Measurements from ENCODE around the gene RBM6. TPM values are rescaled to one million over a fixed set of nuclear protein-coding genes. Genes with fewer than 3 reads are reported as not detected.

The RBM6 gene, protein sequence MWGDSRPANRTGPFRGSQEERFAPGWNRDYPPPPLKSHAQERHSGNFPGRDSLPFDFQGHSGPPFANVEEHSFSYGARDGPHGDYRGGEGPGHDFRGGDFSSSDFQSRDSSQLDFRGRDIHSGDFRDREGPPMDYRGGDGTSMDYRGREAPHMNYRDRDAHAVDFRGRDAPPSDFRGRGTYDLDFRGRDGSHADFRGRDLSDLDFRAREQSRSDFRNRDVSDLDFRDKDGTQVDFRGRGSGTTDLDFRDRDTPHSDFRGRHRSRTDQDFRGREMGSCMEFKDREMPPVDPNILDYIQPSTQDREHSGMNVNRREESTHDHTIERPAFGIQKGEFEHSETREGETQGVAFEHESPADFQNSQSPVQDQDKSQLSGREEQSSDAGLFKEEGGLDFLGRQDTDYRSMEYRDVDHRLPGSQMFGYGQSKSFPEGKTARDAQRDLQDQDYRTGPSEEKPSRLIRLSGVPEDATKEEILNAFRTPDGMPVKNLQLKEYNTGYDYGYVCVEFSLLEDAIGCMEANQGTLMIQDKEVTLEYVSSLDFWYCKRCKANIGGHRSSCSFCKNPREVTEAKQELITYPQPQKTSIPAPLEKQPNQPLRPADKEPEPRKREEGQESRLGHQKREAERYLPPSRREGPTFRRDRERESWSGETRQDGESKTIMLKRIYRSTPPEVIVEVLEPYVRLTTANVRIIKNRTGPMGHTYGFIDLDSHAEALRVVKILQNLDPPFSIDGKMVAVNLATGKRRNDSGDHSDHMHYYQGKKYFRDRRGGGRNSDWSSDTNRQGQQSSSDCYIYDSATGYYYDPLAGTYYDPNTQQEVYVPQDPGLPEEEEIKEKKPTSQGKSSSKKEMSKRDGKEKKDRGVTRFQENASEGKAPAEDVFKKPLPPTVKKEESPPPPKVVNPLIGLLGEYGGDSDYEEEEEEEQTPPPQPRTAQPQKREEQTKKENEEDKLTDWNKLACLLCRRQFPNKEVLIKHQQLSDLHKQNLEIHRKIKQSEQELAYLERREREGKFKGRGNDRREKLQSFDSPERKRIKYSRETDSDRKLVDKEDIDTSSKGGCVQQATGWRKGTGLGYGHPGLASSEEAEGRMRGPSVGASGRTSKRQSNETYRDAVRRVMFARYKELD
- total RNA-seq (2022; extraction: Qiagen RNA extraction), result 22.2 to 25.2 TPM (median 23.7 TPM) in 5 replicates

DNA sequence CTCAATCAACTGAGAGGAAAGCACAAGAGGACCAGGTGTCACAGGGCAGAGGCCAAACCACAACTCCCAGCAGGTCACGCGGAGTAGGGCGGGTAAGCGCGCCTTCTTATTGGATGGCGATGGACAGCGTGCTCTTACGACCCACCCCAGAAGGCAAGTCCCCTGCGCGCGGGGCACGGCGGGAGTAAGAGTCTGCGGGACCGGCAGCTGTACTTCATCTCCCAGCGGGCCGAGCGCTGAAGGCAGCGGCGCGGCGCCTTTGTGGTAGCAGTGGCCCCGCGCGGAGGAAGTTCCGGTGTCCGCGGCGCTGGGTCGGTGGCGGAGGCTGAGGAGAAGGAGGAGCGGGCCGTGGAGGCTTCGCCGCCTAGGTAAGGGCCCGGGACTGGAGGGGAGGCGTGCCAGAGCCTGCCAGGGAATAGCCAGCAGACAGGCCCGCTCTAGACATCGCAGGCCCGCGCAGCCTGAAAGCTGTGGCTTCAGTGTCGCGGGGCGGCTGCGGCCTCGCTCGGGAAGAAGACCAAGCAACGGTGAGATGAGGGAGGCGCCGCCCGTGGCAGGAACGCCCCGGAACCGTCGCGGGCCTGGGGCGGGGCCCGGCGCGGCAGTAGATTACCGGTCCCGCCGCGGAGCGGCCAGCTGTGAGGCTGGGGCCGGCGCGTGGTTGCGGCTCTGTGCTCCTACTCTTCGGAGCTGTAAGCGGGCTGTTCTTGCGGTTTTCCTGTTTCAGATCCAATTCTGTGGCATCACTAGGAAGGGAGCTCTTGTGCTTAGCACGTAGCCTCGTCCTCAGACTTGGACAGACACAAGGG is at the start of gene RBM6:
RBM6 (plus strand) TSS at position 293 of the 809 bp plus-strand sequence. CDS start 22,492 bp downstream, outside the sequence.

DNA sequence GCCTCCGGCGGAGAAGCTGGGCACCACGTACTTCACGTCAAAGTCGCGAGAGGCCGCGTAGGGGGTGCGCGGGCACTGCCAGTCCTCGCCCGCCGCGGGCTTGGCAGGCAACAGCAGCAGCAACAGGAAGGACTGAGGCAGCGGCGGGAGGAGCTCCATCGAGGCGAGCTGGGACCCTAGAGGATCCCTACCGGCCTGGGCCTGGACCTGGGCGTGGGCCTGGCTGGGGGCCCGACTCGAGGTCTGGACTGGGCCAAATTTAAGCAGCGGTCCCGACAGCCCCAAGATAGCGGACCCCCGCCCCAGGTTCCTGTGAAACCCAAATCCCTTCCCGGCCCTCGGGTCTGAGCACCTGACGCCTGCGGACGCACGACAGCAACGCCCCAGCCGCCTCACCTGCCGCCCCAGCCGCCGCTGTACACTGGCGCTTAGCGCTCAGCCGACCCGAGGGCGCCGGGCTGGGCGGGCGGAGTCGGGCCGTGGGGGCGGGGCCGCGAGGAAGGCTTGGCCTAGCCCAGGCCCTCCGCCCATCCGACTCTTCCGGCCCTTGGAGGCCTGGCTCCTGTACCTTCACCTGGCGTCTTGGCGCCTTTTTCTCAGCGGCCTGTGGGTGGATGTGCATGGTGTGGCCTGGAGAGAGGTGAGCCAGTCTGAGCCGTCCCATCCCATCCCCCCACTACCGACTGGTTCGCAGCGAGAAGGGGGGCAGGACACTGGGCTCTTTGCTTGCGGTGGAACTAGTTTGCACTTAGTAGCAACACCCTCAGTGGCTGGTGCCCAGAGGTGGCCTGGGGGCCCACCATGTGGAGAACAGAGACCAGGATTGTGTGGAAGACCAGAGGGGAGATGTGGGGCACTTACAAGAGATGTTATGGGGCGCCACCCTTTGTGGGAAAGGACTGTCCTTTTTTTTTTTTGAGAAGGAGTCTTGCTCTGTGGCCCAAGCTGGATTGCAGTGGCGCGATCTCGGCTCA is 36.2 kb upstream of the RBM6 start, which contains the start of gene MST1R:
MST1R (minus strand) TSS at position 423 of the 974 bp plus-strand sequence; CDS start at position 159, 264 bp downstream.

DNA sequence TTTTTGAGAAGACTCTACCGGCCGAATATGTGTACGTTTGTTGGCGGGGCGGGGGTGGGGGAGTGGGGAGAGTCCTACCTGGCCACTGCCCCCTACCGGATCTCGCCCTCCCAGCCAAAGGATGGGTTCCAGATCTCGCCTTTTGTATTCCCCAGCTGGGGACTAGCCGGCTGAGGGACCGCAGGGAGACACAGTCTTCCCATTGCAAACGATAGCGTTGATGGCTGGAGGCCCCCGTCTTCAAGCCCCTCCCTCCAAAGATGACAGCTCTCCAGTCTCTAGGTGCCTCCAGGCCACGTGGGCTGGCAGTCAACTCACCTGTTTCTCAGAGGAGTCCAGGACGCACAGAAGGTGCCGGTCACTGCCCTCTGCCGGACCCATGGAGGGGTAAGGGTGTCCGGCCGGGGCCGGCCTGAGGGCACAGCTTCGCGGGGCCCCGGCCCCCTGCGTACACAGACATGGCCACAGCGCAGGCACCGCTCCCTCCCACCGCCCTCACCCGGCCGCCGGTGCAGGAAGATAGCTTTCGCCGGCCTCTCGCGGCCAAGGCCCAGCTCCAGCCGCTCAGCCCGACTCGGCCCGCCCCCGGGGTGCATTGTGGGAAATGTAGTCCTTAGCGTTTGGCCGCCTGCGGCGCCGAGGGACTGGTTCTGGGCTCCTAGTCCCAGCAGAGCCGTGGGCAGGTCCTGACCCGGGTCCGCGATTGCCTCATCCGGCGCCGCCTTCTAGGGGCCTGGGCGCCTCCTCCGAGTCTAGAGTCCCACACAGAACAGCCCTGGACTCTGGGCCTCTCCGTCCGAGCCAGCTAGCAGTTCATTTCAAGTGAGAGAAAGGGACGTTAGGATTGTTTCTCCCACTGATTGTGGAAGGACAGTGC is 10.4 kb upstream of the RBM6 start, which contains the start of gene MON1A:
MON1A (minus strand) TSS at position 521 of the 877 bp plus-strand sequence. CDS start 16,465 bp downstream, outside the sequence.

DNA sequence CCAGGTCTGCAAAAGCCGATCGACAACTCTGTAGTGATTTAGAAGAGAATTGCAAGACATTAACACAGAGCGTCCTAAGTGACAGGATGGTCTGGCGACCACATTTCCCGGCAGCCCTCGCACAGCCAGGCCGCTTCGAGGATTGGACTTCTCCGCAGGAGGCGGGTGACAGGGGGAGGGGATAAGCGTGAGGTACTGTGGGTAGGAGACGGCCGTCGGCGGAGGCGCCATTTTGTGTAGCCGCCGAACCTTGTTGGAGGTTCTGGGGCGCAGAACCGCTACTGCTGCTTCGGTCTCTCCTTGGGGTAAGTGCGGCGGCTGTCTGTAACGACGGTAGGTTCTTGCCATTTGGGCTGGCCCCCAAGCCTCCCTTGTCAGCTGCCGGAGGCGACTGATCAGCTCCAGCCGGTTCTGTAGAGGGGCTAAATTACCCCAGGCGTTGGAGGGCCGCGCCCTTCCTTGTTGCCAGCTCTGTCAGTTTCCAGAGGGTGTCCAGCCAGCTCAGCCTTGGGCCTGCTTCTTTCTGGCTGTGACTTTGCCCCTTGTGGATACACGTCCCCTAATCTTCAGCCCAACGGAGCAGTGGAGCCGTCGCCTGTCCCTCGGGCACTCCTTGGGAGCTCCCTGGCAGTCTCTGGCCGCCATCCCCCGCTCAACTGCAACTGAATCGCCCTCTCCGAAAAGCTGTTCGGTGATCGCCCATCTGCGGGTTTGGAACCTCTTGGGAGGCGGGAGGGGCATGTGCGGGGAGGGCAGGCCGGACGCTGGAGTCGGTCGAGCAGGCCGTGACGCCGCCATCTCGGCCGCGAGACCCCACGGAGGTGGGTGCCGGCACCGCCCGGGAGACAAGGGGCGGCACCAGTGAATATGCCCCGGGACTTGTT is 149.0 kb downstream of the RBM6 start, which contains the start of gene RBM5:
RBM5 (plus strand) TSS at position 195 of the 884 bp plus-strand sequence. CDS start 1,516 bp downstream, outside the sequence.

Other genes starting within 250 kb of the RBM6 start
- gene AMIGO3, start 220.5 kb upstream of the RBM6 start, total RNA-seq (2022; extraction: Qiagen RNA extraction), result 0.58 to 1.8 TPM (median 0.82 TPM) in 5 replicates
- 14.2 to 20.7 TPM (median 18.2 TPM) in 5 replicates for gene GMPPB, start 216.2 kb upstream of the RBM6 start, total RNA-seq (2022; extraction: Qiagen RNA extraction)
- gene IP6K1, start 153.6 kb upstream of the RBM6 start, total RNA-seq (2022; extraction: Qiagen RNA extraction), result 20.5 to 23.7 TPM (median 21.2 TPM) in 5 replicates
- gene CDHR4, start 140.3 kb upstream of the RBM6 start, total RNA-seq (2022; extraction: Qiagen RNA extraction), result 0.12 to 0.42 TPM (median 0.28 TPM) in 5 replicates
- 1.9 to 2.8 TPM (median 2.3 TPM) in 5 replicates for gene INKA1, start 136.9 kb upstream of the RBM6 start, total RNA-seq (2022; extraction: Qiagen RNA extraction)
- 0.18 to 0.66 TPM (median 0.25 TPM) in 5 replicates for gene UBA7, start 126.2 kb upstream of the RBM6 start, total RNA-seq (2022; extraction: Qiagen RNA extraction)
- gene TRAIP, start 83.6 kb upstream of the RBM6 start, total RNA-seq (2022; extraction: Qiagen RNA extraction), result 10.6 to 12.9 TPM (median 12.8 TPM) in 5 replicates
- gene CAMKV, start 70.2 kb upstream of the RBM6 start, total RNA-seq (2022; extraction: Qiagen RNA extraction), result 0.17 to 0.30 TPM (median 0.23 TPM) in 5 replicates
- gene MST1R, start 36.3 kb upstream of the RBM6 start, total RNA-seq (2022; extraction: Qiagen RNA extraction), result 4.5 to 6.4 TPM (median 6.1 TPM) in 5 replicates
- gene MON1A, start 10.3 kb upstream of the RBM6 start, total RNA-seq (2022; extraction: Qiagen RNA extraction), result 5.6 to 9.0 TPM (median 8.0 TPM) in 5 replicates
- gene RBM5, start 148.8 kb downstream of the RBM6 start, total RNA-seq (2022; extraction: Qiagen RNA extraction), result 28.7 to 33.8 TPM (median 33.2 TPM) in 5 replicates
- gene SEMA3F, start 215.2 kb downstream of the RBM6 start, total RNA-seq (2022; extraction: Qiagen RNA extraction), result 14.4 to 21.6 TPM (median 19.7 TPM) in 5 replicates